A549 treated with AZD9567 at 1 μM for 4 hours (cell line): ENCODE results near the gene FOXRED1. TPM values are rescaled to one million over a fixed set of nuclear protein-coding genes. Genes with fewer than 3 reads are reported as not detected.

Experiments
- total RNA-seq: library from RNA; stranded (reverse); fragments of 200-300 nt; extraction: Qiagen RNA extraction; gene quantifications from 5 replicates; pipeline ENCODE4 v1.2.3, GENCODE V29; 2022; ENCODE audit not compliant: insufficient read depth

Gene FOXRED1
- total RNA-seq, result 20.6 to 26.2 TPM (median 23.9 TPM) in 5 replicates

GRCh38 chr11:126268708-126269579 is at the start of gene FOXRED1, which contains the start of gene SRPRA:
Gene FOXRED1 (plus strand): TSS chr11:126269154. CDS start chr11:126269207, 53 bp downstream.
Gene SRPRA (minus strand): TSS chr11:126268895. CDS start chr11:126268804, 91 bp downstream.

GRCh38 chr11:126282736-126283591 is 14.0 kb downstream of the FOXRED1 start, which contains the start of gene TIRAP:
Gene TIRAP (plus strand): TSS chr11:126283093. CDS start chr11:126290895, 7,802 bp downstream.

GRCh38 chr11:126303623-126304456 is 34.9 kb downstream of the FOXRED1 start, which contains the start of gene DCPS:
Gene DCPS (plus strand): TSS chr11:126304060. CDS start chr11:126304081, 21 bp downstream.

Other genes starting within 250 kb of the FOXRED1 start
- 2.2 to 4.6 TPM (median 2.3 TPM) in 5 replicates for gene CDON, start 206.3 kb upstream of the FOXRED1 start, total RNA-seq
- 17.9 to 23.9 TPM (median 18.5 TPM) in 5 replicates for gene RPUSD4, start 57.5 kb upstream of the FOXRED1 start, total RNA-seq
- 15.8 to 18.6 TPM (median 18.0 TPM) in 5 replicates for gene FAM118B, start 57.4 kb upstream of the FOXRED1 start, total RNA-seq
- 58.9 to 72.9 TPM (median 63.0 TPM) in 5 replicates for gene SRPRA, start 259 bp upstream of the FOXRED1 start, total RNA-seq
- 4.5 to 7.3 TPM (median 6.4 TPM) in 5 replicates for gene TIRAP, start 13.9 kb downstream of the FOXRED1 start, total RNA-seq
- 13.7 to 19.7 TPM (median 18.9 TPM) in 5 replicates for gene DCPS, start 34.9 kb downstream of the FOXRED1 start, total RNA-seq
- 26.9 to 36.6 TPM (median 27.1 TPM) in 5 replicates for gene ST3GAL4, start 86.5 kb downstream of the FOXRED1 start, total RNA-seq